PC-3 (cell line): ENCODE data around the gene IQGAP1. TPM values are rescaled to one million over a fixed set of nuclear protein-coding genes. Genes with fewer than 3 reads are reported as not detected.

Experiments
- ATAC-seq: fragments of 200-7000 bp; cut with Tn5 transposase; 2 replicates; pipeline ENCODE4 v1.9.1; 2020; ENCODE audit warnings: mild to moderate bottlenecking, moderate library complexity
- BruUV-seq: library from RNA; stranded (reverse); fragments of 400-500 nt; replicated peaks from 2 replicates; lab custom pipeline; 2021; lab: Mats Ljungman, UMichigan
- CTCF ChIA-PET: fragments of 300-600 bp; sonication (Branson Sonifier 250); formaldehyde crosslinking; loops from one replicate; lab custom pipeline; 2022; ENCODE audit warnings: antibody characterized with exemption; lab: Charles Lee
- POLR2A ChIA-PET: fragments of 300-600 bp; sonication (Branson Sonifier 250); formaldehyde crosslinking; loops from one replicate; lab custom pipeline; 2022; ENCODE audit warnings: antibody characterized with exemption; ENCODE audit not compliant: unreplicated experiment; lab: Charles Lee
- DNase-seq: peaks from one replicate; pipeline ENCODE4 v3.0.0-alpha.2; 2015
- H2AFZ ChIP-seq: fragments of 300-600 bp; sonication (generic); 2 replicates; pipeline ENCODE4 v1.6.0; 2016; ENCODE audit warnings: antibody characterized with exemption, low read length
- H3F3A ChIP-seq: fragments of 300-600 bp; sonication (generic); one replicate; pipeline ENCODE4 v1.6.0; 2017; ENCODE audit warnings: antibody characterized with exemption, low read length, control low read depth, mild to moderate bottlenecking; ENCODE audit not compliant: unreplicated experiment
- H3K27ac ChIP-seq: fragments of 300-600 bp; sonication (generic); 2 replicates; pipeline ENCODE4 v1.5.1; 2016; ENCODE audit warnings: mild to moderate bottlenecking, low read length
- H3K27me3 ChIP-seq: fragments of 300-600 bp; sonication (generic); 2 replicates; pipeline ENCODE4 v1.6.1; 2016; ENCODE audit warnings: low read length, mixed read lengths
- H3K36me3 ChIP-seq: fragments of 300-600 bp; sonication (generic); 2 replicates; pipeline ENCODE4 v1.6.1; 2016; ENCODE audit warnings: low read depth, mixed run types, low read length, mixed read lengths
- H3K4me1 ChIP-seq: fragments of 300-600 bp; sonication (generic); 2 replicates; pipeline ENCODE4 v1.5.1; 2016; ENCODE audit warnings: low read length; ENCODE audit not compliant: insufficient read depth
- H3K4me2 ChIP-seq: fragments of 300-600 bp; sonication (generic); 2 replicates; pipeline ENCODE4 v1.6.0; 2016; ENCODE audit warnings: low read length
- H3K4me3 ChIP-seq: fragments of 300-600 bp; sonication (generic); 2 replicates; pipeline ENCODE4 v1.5.1; 2016; ENCODE audit warnings: mild to moderate bottlenecking, low read length, mixed read lengths
- H3K79me2 ChIP-seq: fragments of 300-600 bp; sonication (generic); 2 replicates; pipeline ENCODE4 v1.6.1; 2017; ENCODE audit warnings: low read length, mixed read lengths
- H3K9ac ChIP-seq: fragments of 300-600 bp; sonication (generic); 2 replicates; pipeline ENCODE4 v1.6.0; 2016; ENCODE audit warnings: mild to moderate bottlenecking, low read length
- H3K9me2 ChIP-seq: fragments of 300-600 bp; sonication (generic); replicated peaks from 2 replicates; pipeline ENCODE4 v1.6.1; 2016; ENCODE audit warnings: mixed run types, low read length, mixed read lengths
- H3K9me3 ChIP-seq: fragments of 300-600 bp; sonication (generic); 2 replicates; pipeline ENCODE4 v1.6.1; 2016; ENCODE audit warnings: low read length, mixed read lengths
- H4K20me1 ChIP-seq: fragments of 300-600 bp; sonication (generic); 2 replicates; pipeline ENCODE4 v1.6.1; 2016; ENCODE audit warnings: low read length, mixed read lengths
- EZH2 ChIP-seq: fragments of 300-600 bp; sonication (generic); IDR thresholded peaks from one replicate; pipeline ENCODE4 v1.6.1; 2017; ENCODE audit warnings: antibody characterized with exemption, mild to moderate bottlenecking, low read length; ENCODE audit not compliant: unreplicated experiment
- EZH2phosphoT487 ChIP-seq: fragments of 300-600 bp; sonication (generic); IDR thresholded peaks from 2 replicates; pipeline ENCODE4 v1.6.1; 2018; ENCODE audit warnings: mild to moderate bottlenecking, antibody characterized with exemption, low read length, borderline replicate concordance
- intact Hi-C: fragments of 100-400 bp; cut with micrococcal nuclease; formaldehyde crosslinking; loops from 2 replicates; pipeline ENCODE4 v1.9.0; 2023
- total RNA-seq: library from RNA; depleted of rRNA; stranded (reverse); fragments of >200 nt; gene quantifications from 2 replicates; pipeline ENCODE4 v1.2.3, GENCODE V29; 2014
- TF ChIP-seq, protein P1 (sequence below): fragments of 300-600 bp; sonication (generic); conservative IDR thresholded peaks from 2 replicates; pipeline ENCODE4 v1.5.1; 2017; ENCODE audit warnings: antibody characterized with exemption, low read depth, mild to moderate bottlenecking, low read length

Gene IQGAP1
- total RNA-seq, 1 experiment from 2014 or later: 139 TPM

DNA sequence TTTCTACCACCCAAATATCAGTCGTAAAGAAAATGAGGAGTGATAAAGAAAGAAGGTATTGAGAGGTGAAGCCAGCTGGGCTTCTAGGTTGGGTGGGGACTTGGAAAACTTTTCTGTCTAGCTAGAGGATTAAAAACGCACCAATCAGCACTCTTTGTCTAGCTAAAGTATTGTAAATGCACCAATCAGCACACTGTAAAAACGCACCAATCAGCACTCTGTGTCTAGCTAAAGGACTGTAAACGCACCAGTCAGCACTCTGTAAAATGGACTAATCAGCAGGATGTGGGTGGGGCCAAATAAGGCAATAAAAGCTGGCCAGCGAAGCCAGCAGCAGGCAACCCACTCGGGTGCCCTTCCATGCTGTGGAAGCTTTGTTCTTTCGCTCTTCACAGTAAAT is 13.0 kb upstream of the IQGAP1 start:
- POLR2A ChIA-PET: no interaction called here
- no TSS peak for BruUV-seq
- CTCF ChIA-PET: no interaction called here

DNA sequence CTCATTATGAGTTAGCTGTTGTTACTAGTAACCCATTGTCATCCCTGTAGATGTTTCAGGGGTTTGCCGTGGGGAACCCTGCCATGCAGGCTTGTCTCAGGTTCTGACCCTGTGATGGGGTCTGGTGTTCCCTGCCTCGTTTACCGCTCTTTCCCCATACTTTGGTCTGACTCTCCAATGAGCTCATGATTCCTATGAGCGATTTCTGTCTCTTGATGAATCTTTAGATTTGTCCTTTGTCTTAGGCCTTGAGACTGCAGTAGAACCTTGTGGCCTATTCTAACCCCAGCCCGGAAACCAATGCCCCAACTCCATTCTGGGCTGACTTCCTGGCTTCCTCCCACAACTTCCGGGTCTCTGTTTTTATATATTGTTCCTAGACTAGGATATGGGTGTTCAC is 11.3 kb upstream of the IQGAP1 start:
- POLR2A ChIA-PET: no interaction called here
- no peak overlapping the region for H3K4me3 ChIP-seq
- H3K27ac ChIP-seq: no peak overlapping the region
- no peaks in the 10 kb centered on the region for H3K9me2 ChIP-seq
- ATAC-seq (no peak), DNase-seq (no peak)
- H3K4me1 ChIP-seq: peaks cover 7% of the 10 kb centered on the region
- no peaks in the 10 kb centered on the region for H3K36me3 ChIP-seq
- H3K79me2 ChIP-seq: no peaks in the 10 kb centered on the region
- H3F3A ChIP-seq: no peaks in the 10 kb centered on the region
- H3K9ac ChIP-seq: no peak overlapping the region
- H3K27me3 ChIP-seq: no peaks in the 10 kb centered on the region
- no peak overlapping the region for H2AFZ ChIP-seq
- H3K4me2 ChIP-seq: no peak overlapping the region
- H3K9me3 ChIP-seq: 0 out of 2 replicates have a peak, but pooled peaks cover 6% of the 10 kb centered on the region
- no peaks in the 10 kb centered on the region for H4K20me1 ChIP-seq
- intact Hi-C loops: no loop called here
- CTCF ChIA-PET: no interaction called here
- BruUV-seq: no TSS peak
- no peak for TF ChIP-seq EZH2phosphoT487
- TF ChIP-seq EZH2: no peak
- TF ChIP-seq, protein P1, sequence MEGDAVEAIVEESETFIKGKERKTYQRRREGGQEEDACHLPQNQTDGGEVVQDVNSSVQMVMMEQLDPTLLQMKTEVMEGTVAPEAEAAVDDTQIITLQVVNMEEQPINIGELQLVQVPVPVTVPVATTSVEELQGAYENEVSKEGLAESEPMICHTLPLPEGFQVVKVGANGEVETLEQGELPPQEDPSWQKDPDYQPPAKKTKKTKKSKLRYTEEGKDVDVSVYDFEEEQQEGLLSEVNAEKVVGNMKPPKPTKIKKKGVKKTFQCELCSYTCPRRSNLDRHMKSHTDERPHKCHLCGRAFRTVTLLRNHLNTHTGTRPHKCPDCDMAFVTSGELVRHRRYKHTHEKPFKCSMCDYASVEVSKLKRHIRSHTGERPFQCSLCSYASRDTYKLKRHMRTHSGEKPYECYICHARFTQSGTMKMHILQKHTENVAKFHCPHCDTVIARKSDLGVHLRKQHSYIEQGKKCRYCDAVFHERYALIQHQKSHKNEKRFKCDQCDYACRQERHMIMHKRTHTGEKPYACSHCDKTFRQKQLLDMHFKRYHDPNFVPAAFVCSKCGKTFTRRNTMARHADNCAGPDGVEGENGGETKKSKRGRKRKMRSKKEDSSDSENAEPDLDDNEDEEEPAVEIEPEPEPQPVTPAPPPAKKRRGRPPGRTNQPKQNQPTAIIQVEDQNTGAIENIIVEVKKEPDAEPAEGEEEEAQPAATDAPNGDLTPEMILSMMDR: no peak

More for the DNA sequence above, 13.0 kb upstream of the IQGAP1 start:
- DNase-seq: no peak
- no peaks in the 10 kb centered on the region for H3K79me2 ChIP-seq
- H3K27ac ChIP-seq: no peak overlapping the region
- ATAC-seq: no peak
- no peak overlapping the region for H2AFZ ChIP-seq
- H3K9me3 ChIP-seq: 0 out of 2 replicates have a peak, but pooled peaks cover 6% of the 10 kb centered on the region
- H3F3A ChIP-seq: no peaks in the 10 kb centered on the region
- no peak overlapping the region for H3K4me3 ChIP-seq
- no peak overlapping the region for H3K9ac ChIP-seq
- H3K36me3 ChIP-seq: no peaks in the 10 kb centered on the region
- intact Hi-C loops: no loop called here
- H3K27me3 ChIP-seq: no peaks in the 10 kb centered on the region
- no peak overlapping the region for H3K4me2 ChIP-seq
- peaks cover 8% of the 10 kb centered on the region for H3K4me1 ChIP-seq
- TF ChIP-seq EZH2phosphoT487 (no peak), EZH2 (no peak)
- TF ChIP-seq, protein P1: no peak
- H4K20me1 ChIP-seq: no peaks in the 10 kb centered on the region
- H3K9me2 ChIP-seq: no peaks in the 10 kb centered on the region

DNA sequence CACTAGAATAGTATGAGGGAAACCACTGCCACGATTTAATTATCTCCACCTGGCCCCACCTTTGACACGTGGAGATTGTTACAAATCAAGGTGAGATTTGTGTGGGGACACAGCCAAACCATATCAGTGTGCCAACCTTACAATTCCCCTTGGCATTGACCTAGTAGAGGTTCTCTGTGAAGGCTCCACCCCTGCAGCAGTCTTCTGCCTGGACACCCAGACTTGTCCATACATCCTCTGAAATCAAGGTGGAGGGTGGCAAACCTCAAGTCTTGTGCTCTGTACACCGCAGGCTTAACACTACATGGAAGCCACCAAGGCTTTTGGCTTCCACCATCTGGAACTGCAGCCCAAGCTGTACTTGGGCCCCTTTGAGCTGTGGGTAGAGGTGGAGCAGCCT is 8.8 kb upstream of the IQGAP1 start:
- Histone ChIP-seq H3K4me3 (no peak overlapping the region), H3K36me3 (no peaks in the 10 kb centered on the region), H3K79me2 (no peaks in the 10 kb centered on the region), H3K4me1 (no peaks in the 10 kb centered on the region), H2AFZ (no peak overlapping the region), H4K20me1 (no peaks in the 10 kb centered on the region), H3K4me2 (no peak overlapping the region), H3K9me2 (no peaks in the 10 kb centered on the region), H3K27ac (no peak overlapping the region), H3K9me3 (0 out of 2 replicates have a peak, but pooled peaks cover 6% of the 10 kb centered on the region), H3K27me3 (no peaks in the 10 kb centered on the region), H3K9ac (no peak overlapping the region), H3F3A (no peaks in the 10 kb centered on the region)
- POLR2A ChIA-PET: no interaction called here
- TF ChIP-seq, protein P1: no peak
- TF ChIP-seq EZH2phosphoT487 (no peak), EZH2 (no peak)
- CTCF ChIA-PET: no interaction called here
- ATAC-seq: no peak
- DNase-seq: no peak
- intact Hi-C loops: no loop called here
- no TSS peak for BruUV-seq
